ENCODE results near the gene CRHR2.

Gene CRHR2

GRCh38 chr7:30706908-30707307 lies 24.7 kb upstream of the CRHR2 start:
- DNase-seq (ENCODE audit: low read depth in 2 of 2) = no peak

GRCh38 chr7:30706316-30706715 lies 24.1 kb upstream of the CRHR2 start:
- DNase-seq (ENCODE audit: low read depth in 2 of 2) = no peak

GRCh38 chr7:30705596-30705995 lies 23.3 kb upstream of the CRHR2 start:
- no peak for DNase-seq (ENCODE audit: low read depth in 2 of 2)

GRCh38 chr7:30705008-30705407 lies 22.8 kb upstream of the CRHR2 start:
- DNase-seq (ENCODE audit: low read depth in 2 of 2) = no peak

GRCh38 chr7:30703756-30704155 lies 21.5 kb upstream of the CRHR2 start:
- no peak for DNase-seq (ENCODE audit: low read depth in 2 of 2)

- DNase-seq (ENCODE audit: low read depth in 2 of 2) = no peak
Observed at GRCh38 chr7:30702200-30702599, 19.9 kb upstream of the CRHR2 start.

GRCh38 chr7:30700941-30701340 lies 18.7 kb upstream of the CRHR2 start:
- no peak for DNase-seq (ENCODE audit: low read depth in 2 of 2)

- DNase-seq (ENCODE audit: low read depth in 2 of 2) = no peak
Observed at GRCh38 chr7:30699706-30700495, 17.6 kb upstream of the CRHR2 start.

GRCh38 chr7:30698481-30698880 lies 16.2 kb upstream of the CRHR2 start:
- no peak for DNase-seq (ENCODE audit: low read depth in 2 of 2)

- DNase-seq (ENCODE audit: low read depth in 2 of 2) = no peak
Observed at GRCh38 chr7:30697719-30698460, 15.6 kb upstream of the CRHR2 start.

GRCh38 chr7:30694774-30695721 lies 12.8 kb upstream of the CRHR2 start:
- DNase-seq (ENCODE audit: low read depth in 2 of 2) = no peak

- no peak for DNase-seq (ENCODE audit: low read depth in 2 of 2)
Observed at GRCh38 chr7:30694218-30694745, 12.0 kb upstream of the CRHR2 start.

GRCh38 chr7:30692882-30693281 lies 10.6 kb upstream of the CRHR2 start:
- no peak for DNase-seq (ENCODE audit: low read depth in 2 of 2)

- no peak for DNase-seq (ENCODE audit: low read depth in 2 of 2)
Observed at GRCh38 chr7:30692438-30692837, 10.2 kb upstream of the CRHR2 start.

GRCh38 chr7:30690011-30690410 lies 7.8 kb upstream of the CRHR2 start:
- no peak for DNase-seq (ENCODE audit: low read depth in 2 of 2)

- DNase-seq (ENCODE audit: low read depth in 2 of 2) = no peak
Observed at GRCh38 chr7:30688718-30689221, 6.5 kb upstream of the CRHR2 start.

GRCh38 chr7:30687604-30688003 lies 5.3 kb upstream of the CRHR2 start:
- DNase-seq (ENCODE audit: low read depth in 2 of 2) = no peak

- no peak for DNase-seq (ENCODE audit: low read depth in 2 of 2)
Observed at GRCh38 chr7:30684351-30684750, 2.1 kb upstream of the CRHR2 start.

- DNase-seq (ENCODE audit: low read depth in 2 of 2) = no peak
Observed at GRCh38 chr7:30683816-30684215, 1.6 kb upstream of the CRHR2 start.

- no peak for DNase-seq (ENCODE audit: low read depth in 2 of 2)
Observed at GRCh38 chr7:30683306-30683705, 1.1 kb upstream of the CRHR2 start.

GRCh38 chr7:30681815-30682211 lies 443 bp downstream of the CRHR2 start:
- no peak for DNase-seq (ENCODE audit: low read depth in 2 of 2)

GRCh38 chr7:30681331-30681797 lies 892 bp downstream of the CRHR2 start:
- no peak for DNase-seq (ENCODE audit: low read depth in 2 of 2)

Data from stimulated activated CD4-positive, alpha-beta T cell treated with anti-CD3 and anti-CD28 coated beads, Interleukin-1b, Interleukin-23, amount 100 ng/mL, for 4 hours (primary cell).